ENCODE measurements around the gene TMED4. TPM values are rescaled to one million over a fixed set of nuclear protein-coding genes. Genes with fewer than 3 reads are reported as not detected.

TMED4 gene
- polyA plus RNA-seq, 3 donors = 45.7 to 76.7 (median 49.0) TPM

DNA sequence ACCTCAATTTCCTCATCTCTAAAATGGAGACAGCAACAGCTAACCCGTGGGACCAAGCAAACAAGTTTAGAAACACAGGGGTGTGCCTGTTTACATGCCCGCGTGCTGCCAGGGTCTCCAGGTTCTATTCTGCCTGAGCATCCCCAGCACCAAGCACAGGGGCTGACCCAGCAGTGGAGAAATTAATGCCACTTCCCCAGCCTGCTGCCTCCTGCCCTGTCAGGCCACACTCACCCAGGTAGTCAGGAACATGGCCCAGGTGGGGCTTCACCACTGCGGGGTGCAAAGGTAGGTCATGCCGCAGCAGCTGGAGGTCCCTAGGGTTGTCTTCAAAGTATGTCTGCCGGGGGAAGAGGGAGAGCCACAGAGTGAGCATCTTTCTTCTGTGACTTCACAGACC is 14.1 kb downstream of the TMED4 start:
- Mint-ChIP-seq H3K27ac (peak overlapping the region in 1 of 7 donors; percentile 15), H3K4me1 (peaks cover 17% of the 10 kb centered on the region), H3K36me3 (peaks cover 82 to 94% of the 10 kb centered on the region in 2 donors), H3K4me3 (no peak overlapping the region), H3K27me3 (ENCODE audit: low read depth in 3 of 3) (peaks cover 0 to 4% (median 0%) of the 10 kb centered on the region in 3 donors), H3K9me3 (peaks cover 0 to 3% (median 0%) of the 10 kb centered on the region in 7 donors)
- TF ChIP-seq, protein P1, sequence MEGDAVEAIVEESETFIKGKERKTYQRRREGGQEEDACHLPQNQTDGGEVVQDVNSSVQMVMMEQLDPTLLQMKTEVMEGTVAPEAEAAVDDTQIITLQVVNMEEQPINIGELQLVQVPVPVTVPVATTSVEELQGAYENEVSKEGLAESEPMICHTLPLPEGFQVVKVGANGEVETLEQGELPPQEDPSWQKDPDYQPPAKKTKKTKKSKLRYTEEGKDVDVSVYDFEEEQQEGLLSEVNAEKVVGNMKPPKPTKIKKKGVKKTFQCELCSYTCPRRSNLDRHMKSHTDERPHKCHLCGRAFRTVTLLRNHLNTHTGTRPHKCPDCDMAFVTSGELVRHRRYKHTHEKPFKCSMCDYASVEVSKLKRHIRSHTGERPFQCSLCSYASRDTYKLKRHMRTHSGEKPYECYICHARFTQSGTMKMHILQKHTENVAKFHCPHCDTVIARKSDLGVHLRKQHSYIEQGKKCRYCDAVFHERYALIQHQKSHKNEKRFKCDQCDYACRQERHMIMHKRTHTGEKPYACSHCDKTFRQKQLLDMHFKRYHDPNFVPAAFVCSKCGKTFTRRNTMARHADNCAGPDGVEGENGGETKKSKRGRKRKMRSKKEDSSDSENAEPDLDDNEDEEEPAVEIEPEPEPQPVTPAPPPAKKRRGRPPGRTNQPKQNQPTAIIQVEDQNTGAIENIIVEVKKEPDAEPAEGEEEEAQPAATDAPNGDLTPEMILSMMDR (IDR thresholded peaks at IDR 0.05) = no peak
- Histone ChIP-seq H3K27ac (ENCODE audit: low read depth in 1 of 2, low read length in 2 of 2) (no peak overlapping the region), H4K20me1 (ENCODE audit: insufficient read depth, low read length) (peaks cover 21% of the 10 kb centered on the region), H3K9ac (ENCODE audit: insufficient read depth, low read length, poor library complexity, severe bottlenecking) (no peak overlapping the region), H3K4me3 (replicated peaks in 1 of 3; ENCODE audit: low read depth in 2 of 3, low read length in 3 of 3) (no peak overlapping the region), H2AFZ (ENCODE audit: insufficient read depth, low read depth, low read length, poor library complexity, severe bottlenecking) (no peak overlapping the region), H3K9me3 (replicated peaks in 1 of 2; ENCODE audit: control insufficient read depth in 1 of 2, insufficient read depth in 1 of 2, low read length in 2 of 2) (no peaks in the 10 kb centered on the region), H3K4me1 (ENCODE audit: control insufficient read depth in 1 of 2, insufficient read depth in 2 of 2, low read length in 2 of 2) (peaks cover 3 to 6% of the 10 kb centered on the region in 2 donors), H3K4me2 (replicated peaks; ENCODE audit: extremely low read depth, low read length, poor library complexity, severe bottlenecking) (no peak overlapping the region), H3K27me3 (ENCODE audit: control insufficient read depth in 2 of 2, insufficient read depth in 2 of 2, low read length in 2 of 2) (no peaks in the 10 kb centered on the region), H3K79me2 (ENCODE audit: insufficient read depth, low read length) (peaks cover 11% of the 10 kb centered on the region), H3K36me3 (replicated peaks in 1 of 2; ENCODE audit: control insufficient read depth in 1 of 2, insufficient read depth in 2 of 2, low read length in 2 of 2) (peaks cover 78 to 94% of the 10 kb centered on the region in 2 donors)
- intact Hi-C loops (cut with micrococcal nuclease) = no loop called here
- no peak for DNase-seq
- 100% methylated on average over 3 of the region's 6 CpGs for WGBS (ENCODE audit: insufficient coverage)

DNA sequence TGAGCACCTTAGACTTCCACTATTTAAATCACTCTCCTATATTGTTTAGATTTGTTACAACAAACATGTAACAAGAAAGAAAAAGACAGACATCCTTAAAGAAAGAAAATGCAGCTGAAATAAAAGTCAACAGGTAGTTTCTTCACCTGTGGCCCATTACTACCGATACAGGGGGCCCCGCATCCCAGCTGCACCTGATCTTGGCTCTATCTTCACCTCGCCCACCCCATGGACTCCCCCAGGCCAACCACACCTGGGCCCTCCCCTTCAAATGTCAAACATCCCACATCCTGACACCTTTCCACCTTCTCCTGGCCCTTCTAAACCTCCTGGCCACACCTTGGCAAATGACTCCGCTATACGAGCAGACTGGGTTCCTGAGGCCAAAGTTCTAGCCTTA is 15.4 kb downstream of the TMED4 start:
- H3K27me3 ChIP-seq (ENCODE audit: control insufficient read depth in 2 of 2, insufficient read depth in 2 of 2, low read length in 2 of 2) = no peaks in the 10 kb centered on the region
- Mint-ChIP-seq H3K4me3 (no peak overlapping the region), H3K4me1 (peaks cover 11% of the 10 kb centered on the region), H3K27ac (peak overlapping the region in 2 of 7 donors; percentile 22 to 60), H3K27me3 (ENCODE audit: low read depth in 3 of 3) (peaks cover 0 to 4% (median 0%) of the 10 kb centered on the region in 3 donors), H3K36me3 (peaks cover 71 to 82% of the 10 kb centered on the region in 2 donors), H3K9me3 (peaks cover 0 to 3% (median 0%) of the 10 kb centered on the region in 7 donors)
- DNase-seq = no peak
- H2AFZ ChIP-seq (ENCODE audit: insufficient read depth, low read depth, low read length, poor library complexity, severe bottlenecking) = no peak overlapping the region
- peaks cover 70 to 83% of the 10 kb centered on the region in 2 donors for H3K36me3 ChIP-seq (replicated peaks in 1 of 2; ENCODE audit: control insufficient read depth in 1 of 2, insufficient read depth in 2 of 2, low read length in 2 of 2)
- no peaks in the 10 kb centered on the region for H3K4me1 ChIP-seq (ENCODE audit: control insufficient read depth in 1 of 2, insufficient read depth in 2 of 2, low read length in 2 of 2)
- no peak overlapping the region for H3K4me2 ChIP-seq (replicated peaks; ENCODE audit: extremely low read depth, low read length, poor library complexity, severe bottlenecking)
- no peaks in the 10 kb centered on the region for H3K79me2 ChIP-seq (ENCODE audit: insufficient read depth, low read length)
- no peaks in the 10 kb centered on the region for H3K9me3 ChIP-seq (replicated peaks in 1 of 2; ENCODE audit: control insufficient read depth in 1 of 2, insufficient read depth in 1 of 2, low read length in 2 of 2)
- H3K27ac ChIP-seq (ENCODE audit: low read depth in 1 of 2, low read length in 2 of 2) = peak overlapping the region; percentile 5 to 33
- H3K4me3 ChIP-seq (replicated peaks in 1 of 3; ENCODE audit: low read depth in 2 of 3, low read length in 3 of 3) = no peak overlapping the region
- TF ChIP-seq, protein P1 (IDR thresholded peaks at IDR 0.05) = no peak
- WGBS (ENCODE audit: insufficient coverage) = 99% methylated on average over 5 of the region's 5 CpGs
- intact Hi-C loops (cut with micrococcal nuclease) = no loop called here
- H4K20me1 ChIP-seq (ENCODE audit: insufficient read depth, low read length) = peaks cover 21% of the 10 kb centered on the region
- no peak overlapping the region for H3K9ac ChIP-seq (ENCODE audit: insufficient read depth, low read length, poor library complexity, severe bottlenecking)

All from CD14-positive monocyte (primary cell).